ENCODE results near the gene NAT10. TPM values are rescaled to one million over a fixed set of nuclear protein-coding genes. Genes with fewer than 3 reads are reported as not detected.

NAT10 gene
- polyA plus RNA-seq, 1 donor from 2014 or later = 12.7 TPM

DNA sequence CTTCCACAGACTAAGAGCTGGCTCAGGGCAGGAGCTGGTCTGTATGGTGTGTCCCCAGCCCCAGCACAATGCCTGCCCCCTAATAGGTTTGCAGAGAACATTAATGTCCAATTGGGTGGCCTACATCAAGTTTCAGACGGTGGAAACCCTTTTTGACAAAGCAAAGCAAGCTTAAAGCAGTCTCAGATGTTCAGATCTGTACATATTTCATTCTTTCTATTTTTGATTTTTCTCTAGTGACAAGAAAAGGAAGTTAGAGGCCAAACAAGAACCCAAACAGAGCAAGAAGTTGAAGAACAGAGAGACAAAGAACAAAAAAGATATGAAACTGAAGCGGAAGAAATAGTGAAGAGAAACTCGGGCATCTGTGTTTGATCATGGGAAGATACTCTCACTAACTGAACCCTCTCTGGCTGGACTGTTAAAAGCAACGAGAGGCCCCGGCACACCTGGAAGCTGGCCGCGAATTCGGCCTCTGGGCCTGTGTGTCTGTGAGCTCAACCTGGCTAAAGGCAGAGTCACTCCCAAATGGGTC is 40.5 kb downstream of the NAT10 start:
- TF ChIP-seq SMC3 (conservative IDR thresholded peaks at IDR 0.05; ENCODE audit: poor library complexity) (no peak), EP300 (conservative IDR thresholded peaks at IDR 0.05; ENCODE audit: poor library complexity, severe bottlenecking) (no peak), MXI1 (conservative IDR thresholded peaks at IDR 0.05; ENCODE audit: poor library complexity, severe bottlenecking) (no peak), EZH2 (IDR thresholded peaks at IDR 0.05; ENCODE audit: borderline replicate concordance, insufficient read depth, low read length, poor library complexity, severe bottlenecking) (no peak), RAD21 (conservative IDR thresholded peaks at IDR 0.05) (no peak), TAF1 (IDR thresholded peaks at IDR 0.05; ENCODE audit: low read depth) (no peak), POLR2AphosphoS5 (IDR thresholded peaks at IDR 0.05) (no peak)
- TF ChIP-seq, protein P1, sequence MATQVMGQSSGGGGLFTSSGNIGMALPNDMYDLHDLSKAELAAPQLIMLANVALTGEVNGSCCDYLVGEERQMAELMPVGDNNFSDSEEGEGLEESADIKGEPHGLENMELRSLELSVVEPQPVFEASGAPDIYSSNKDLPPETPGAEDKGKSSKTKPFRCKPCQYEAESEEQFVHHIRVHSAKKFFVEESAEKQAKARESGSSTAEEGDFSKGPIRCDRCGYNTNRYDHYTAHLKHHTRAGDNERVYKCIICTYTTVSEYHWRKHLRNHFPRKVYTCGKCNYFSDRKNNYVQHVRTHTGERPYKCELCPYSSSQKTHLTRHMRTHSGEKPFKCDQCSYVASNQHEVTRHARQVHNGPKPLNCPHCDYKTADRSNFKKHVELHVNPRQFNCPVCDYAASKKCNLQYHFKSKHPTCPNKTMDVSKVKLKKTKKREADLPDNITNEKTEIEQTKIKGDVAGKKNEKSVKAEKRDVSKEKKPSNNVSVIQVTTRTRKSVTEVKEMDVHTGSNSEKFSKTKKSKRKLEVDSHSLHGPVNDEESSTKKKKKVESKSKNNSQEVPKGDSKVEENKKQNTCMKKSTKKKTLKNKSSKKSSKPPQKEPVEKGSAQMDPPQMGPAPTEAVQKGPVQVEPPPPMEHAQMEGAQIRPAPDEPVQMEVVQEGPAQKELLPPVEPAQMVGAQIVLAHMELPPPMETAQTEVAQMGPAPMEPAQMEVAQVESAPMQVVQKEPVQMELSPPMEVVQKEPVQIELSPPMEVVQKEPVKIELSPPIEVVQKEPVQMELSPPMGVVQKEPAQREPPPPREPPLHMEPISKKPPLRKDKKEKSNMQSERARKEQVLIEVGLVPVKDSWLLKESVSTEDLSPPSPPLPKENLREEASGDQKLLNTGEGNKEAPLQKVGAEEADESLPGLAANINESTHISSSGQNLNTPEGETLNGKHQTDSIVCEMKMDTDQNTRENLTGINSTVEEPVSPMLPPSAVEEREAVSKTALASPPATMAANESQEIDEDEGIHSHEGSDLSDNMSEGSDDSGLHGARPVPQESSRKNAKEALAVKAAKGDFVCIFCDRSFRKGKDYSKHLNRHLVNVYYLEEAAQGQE (IDR thresholded peaks at IDR 0.05; ENCODE audit: borderline replicate concordance) = no peak
- TF ChIP-seq, protein P2, sequence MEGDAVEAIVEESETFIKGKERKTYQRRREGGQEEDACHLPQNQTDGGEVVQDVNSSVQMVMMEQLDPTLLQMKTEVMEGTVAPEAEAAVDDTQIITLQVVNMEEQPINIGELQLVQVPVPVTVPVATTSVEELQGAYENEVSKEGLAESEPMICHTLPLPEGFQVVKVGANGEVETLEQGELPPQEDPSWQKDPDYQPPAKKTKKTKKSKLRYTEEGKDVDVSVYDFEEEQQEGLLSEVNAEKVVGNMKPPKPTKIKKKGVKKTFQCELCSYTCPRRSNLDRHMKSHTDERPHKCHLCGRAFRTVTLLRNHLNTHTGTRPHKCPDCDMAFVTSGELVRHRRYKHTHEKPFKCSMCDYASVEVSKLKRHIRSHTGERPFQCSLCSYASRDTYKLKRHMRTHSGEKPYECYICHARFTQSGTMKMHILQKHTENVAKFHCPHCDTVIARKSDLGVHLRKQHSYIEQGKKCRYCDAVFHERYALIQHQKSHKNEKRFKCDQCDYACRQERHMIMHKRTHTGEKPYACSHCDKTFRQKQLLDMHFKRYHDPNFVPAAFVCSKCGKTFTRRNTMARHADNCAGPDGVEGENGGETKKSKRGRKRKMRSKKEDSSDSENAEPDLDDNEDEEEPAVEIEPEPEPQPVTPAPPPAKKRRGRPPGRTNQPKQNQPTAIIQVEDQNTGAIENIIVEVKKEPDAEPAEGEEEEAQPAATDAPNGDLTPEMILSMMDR (IDR thresholded peaks at IDR 0.05; ENCODE audit: poor library complexity, severe bottlenecking) = no peak
- no peak overlapping the region for H2AFZ ChIP-seq (ENCODE audit: low read depth, low read length)
- no peaks in the 10 kb centered on the region for H3K9me2 ChIP-seq (ENCODE audit: insufficient read depth, low read length)
- H3K36me3 ChIP-seq (ENCODE audit: insufficient read depth, low read length) = peaks cover 14% of the 10 kb centered on the region
- H3K4me3 ChIP-seq (ENCODE audit: low read length) = no peak overlapping the region
- no peaks in the 10 kb centered on the region for H3K79me2 ChIP-seq (replicated peaks; ENCODE audit: insufficient read depth, low read length)
- H3K27ac ChIP-seq (ENCODE audit: low read length) = no peak overlapping the region
- H3K9ac ChIP-seq (ENCODE audit: low read length) = no peak overlapping the region
- no peaks in the 10 kb centered on the region for H3F3A ChIP-seq (ENCODE audit: insufficient read depth, low read length, poor library complexity, severe bottlenecking)
- no peaks in the 10 kb centered on the region for H3K27me3 ChIP-seq (ENCODE audit: insufficient read depth, low read depth, low read length)
- H3K9me3 ChIP-seq (ENCODE audit: low read length) = no peaks in the 10 kb centered on the region
- H4K20me1 ChIP-seq (ENCODE audit: insufficient read depth) = no peaks in the 10 kb centered on the region
- H3K4me2 ChIP-seq (ENCODE audit: low read length) = no peak overlapping the region

DNA sequence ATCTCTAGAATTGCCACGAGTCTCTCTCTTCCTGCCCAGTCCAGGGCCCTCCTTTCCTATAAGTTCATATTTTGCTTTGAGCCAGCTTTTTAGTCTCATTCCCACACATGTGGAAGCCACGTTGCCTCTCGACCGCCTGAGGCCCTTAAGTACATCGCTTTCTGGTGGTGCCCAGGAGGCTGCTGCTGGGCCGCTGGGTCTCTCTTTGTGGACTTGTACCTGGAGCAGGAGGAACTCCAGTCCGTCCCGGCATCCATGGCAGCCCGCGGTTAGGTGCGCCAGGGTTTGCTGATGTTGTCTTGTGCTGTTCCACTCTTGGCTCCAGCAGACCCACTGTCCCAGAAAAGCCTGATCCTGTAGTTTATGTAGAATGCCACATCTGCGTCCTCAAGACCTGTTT is 41.0 kb downstream of the NAT10 start:
- Histone ChIP-seq H3K4me2 (ENCODE audit: low read length) (no peak overlapping the region), H3K36me3 (ENCODE audit: insufficient read depth, low read length) (peaks cover 14% of the 10 kb centered on the region)
- no peak for TF ChIP-seq MXI1 (conservative IDR thresholded peaks at IDR 0.05; ENCODE audit: poor library complexity, severe bottlenecking)
- TF ChIP-seq POLR2AphosphoS5 (IDR thresholded peaks at IDR 0.05) = no peak
- TF ChIP-seq EZH2 (IDR thresholded peaks at IDR 0.05; ENCODE audit: borderline replicate concordance, insufficient read depth, low read length, poor library complexity, severe bottlenecking) = no peak

More for the DNA sequence above, 41.0 kb downstream of the NAT10 start:
- Histone ChIP-seq H3K9me3 (ENCODE audit: low read length) (no peaks in the 10 kb centered on the region), H2AFZ (ENCODE audit: low read depth, low read length) (no peak overlapping the region), H3K79me2 (replicated peaks; ENCODE audit: insufficient read depth, low read length) (no peaks in the 10 kb centered on the region), H3K9me2 (ENCODE audit: insufficient read depth, low read length) (no peaks in the 10 kb centered on the region), H3K4me3 (ENCODE audit: low read length) (no peak overlapping the region), H3K9ac (ENCODE audit: low read length) (no peak overlapping the region), H3K27me3 (ENCODE audit: insufficient read depth, low read depth, low read length) (no peaks in the 10 kb centered on the region), H3F3A (ENCODE audit: insufficient read depth, low read length, poor library complexity, severe bottlenecking) (no peaks in the 10 kb centered on the region), H4K20me1 (ENCODE audit: insufficient read depth) (no peaks in the 10 kb centered on the region), H3K27ac (ENCODE audit: low read length) (no peak overlapping the region)

Measured in neural cell (in vitro differentiated cells).